ENCODE data around the gene CBX6. TPM values are rescaled to one million over a fixed set of nuclear protein-coding genes. Genes with fewer than 3 reads are reported as not detected.

CBX6 gene
- polyA plus RNA-seq, 1 donor (not counting 4 experiments of a cell fraction or from before 2014, with no cell fraction given): 4.1 TPM

GRCh38 chr22:38826801-38827200, 45.2 kb downstream of the CBX6 start:
- DNase-seq (ENCODE audit: low read depth, low spot score) (no peak), FAIRE-seq (no peak)
- Histone ChIP-seq H3K4me3 (ENCODE audit: control insufficient read depth in 2 of 3, extremely low read depth in 1 of 3, insufficient read depth in 2 of 3, low read depth in 1 of 3, low read length in 3 of 3) (no peak overlapping the region), H3K79me2 (ENCODE audit: control insufficient read depth, insufficient read depth, low read length) (no peaks in the 10 kb centered on the region), H4K20me1 (ENCODE audit: control insufficient read depth, extremely low read depth, insufficient read depth, low read length) (peaks cover 12% of the 10 kb centered on the region), H2AFZ (ENCODE audit: control insufficient read depth, low read length) (no peak overlapping the region), H3K4me1 (ENCODE audit: control insufficient read depth, extremely low read depth, insufficient read depth, low read length) (no peaks in the 10 kb centered on the region), H3K27ac (ENCODE audit: control insufficient read depth, insufficient read depth, low read length) (no peak overlapping the region), H3K36me3 (ENCODE audit: control insufficient read depth in 2 of 2, extremely low read depth in 1 of 2, insufficient read depth in 2 of 2, low read length in 2 of 2) (no peaks in the 10 kb centered on the region), H3K9ac (ENCODE audit: control insufficient read depth, extremely low read depth, insufficient read depth, low read length) (no peak overlapping the region), H3K27me3 (ENCODE audit: control insufficient read depth, extremely low read depth, insufficient read depth, low read length) (no peaks in the 10 kb centered on the region), H3K4me2 (ENCODE audit: control insufficient read depth, extremely low read depth, insufficient read depth, low read depth, low read length) (no peak overlapping the region), H3K9me1 (ENCODE audit: control insufficient read depth, extremely low read depth, insufficient read depth, low read length) (no peaks in the 10 kb centered on the region), H3K9me3 (ENCODE audit: control insufficient read depth, low read depth, low read length) (no peaks in the 10 kb centered on the region)
- TF ChIP-seq CTCF (optimal IDR thresholded peaks at IDR 0.05 in 1 of 3, IDR thresholded peaks at IDR 0.05 in 1 of 3, conservative IDR thresholded peaks at IDR 0.05 in 1 of 3; ENCODE audit: extremely low read depth in 1 of 3, insufficient read depth in 2 of 3, low read length in 3 of 3): no peak
- no peak for TF ChIP-seq EZH2 (IDR thresholded peaks at IDR 0.05; ENCODE audit: low read length)
- dilution Hi-C loops (cut with MboI; ENCODE audit: extremely low pct_ligation_motif_present, low sequenced_read_pairs): no loop called here

- Histone ChIP-seq H4K20me1 (ENCODE audit: control insufficient read depth, extremely low read depth, insufficient read depth, low read length) (peaks cover 12% of the 10 kb centered on the region), H3K4me2 (ENCODE audit: control insufficient read depth, extremely low read depth, insufficient read depth, low read depth, low read length) (no peak overlapping the region), H3K4me3 (ENCODE audit: control insufficient read depth in 2 of 3, extremely low read depth in 1 of 3, insufficient read depth in 2 of 3, low read depth in 1 of 3, low read length in 3 of 3) (no peak overlapping the region), H3K27ac (ENCODE audit: control insufficient read depth, insufficient read depth, low read length) (no peak overlapping the region), H3K9me3 (ENCODE audit: control insufficient read depth, low read depth, low read length) (no peaks in the 10 kb centered on the region), H3K9ac (ENCODE audit: control insufficient read depth, extremely low read depth, insufficient read depth, low read length) (no peak overlapping the region), H3K27me3 (ENCODE audit: control insufficient read depth, extremely low read depth, insufficient read depth, low read length) (no peaks in the 10 kb centered on the region), H3K9me1 (ENCODE audit: control insufficient read depth, extremely low read depth, insufficient read depth, low read length) (no peaks in the 10 kb centered on the region), H3K36me3 (ENCODE audit: control insufficient read depth in 2 of 2, extremely low read depth in 1 of 2, insufficient read depth in 2 of 2, low read length in 2 of 2) (no peaks in the 10 kb centered on the region), H3K4me1 (ENCODE audit: control insufficient read depth, extremely low read depth, insufficient read depth, low read length) (no peaks in the 10 kb centered on the region), H3K79me2 (ENCODE audit: control insufficient read depth, insufficient read depth, low read length) (no peaks in the 10 kb centered on the region), H2AFZ (ENCODE audit: control insufficient read depth, low read length) (no peak overlapping the region)
- FAIRE-seq (no peak), DNase-seq (ENCODE audit: low read depth, low spot score) (no peak)
- dilution Hi-C loops (cut with MboI; ENCODE audit: extremely low pct_ligation_motif_present, low sequenced_read_pairs): no loop called here
- no peak for TF ChIP-seq EZH2 (IDR thresholded peaks at IDR 0.05; ENCODE audit: low read length)
- TF ChIP-seq CTCF (optimal IDR thresholded peaks at IDR 0.05 in 1 of 3, IDR thresholded peaks at IDR 0.05 in 1 of 3, conservative IDR thresholded peaks at IDR 0.05 in 1 of 3; ENCODE audit: extremely low read depth in 1 of 3, insufficient read depth in 2 of 3, low read length in 3 of 3): no peak
Measured at GRCh38 chr22:38826386-38826785, 45.6 kb downstream of the CBX6 start.
